G401.6 (cell line): ENCODE results near the gene COL6A2.
"Not testable (repeated sequence)": the region's sequence is repeated elsewhere in the genome, so short reads cannot be mapped to it uniquely, and the experiment has no call there.

Experiments used
- FAIRE-seq: peaks from 2 replicates; lab custom pipeline; 2012; peaks lifted over from hg19 to GRCh38; lab: Jason Lieb, UNC

Gene COL6A2

DNA sequence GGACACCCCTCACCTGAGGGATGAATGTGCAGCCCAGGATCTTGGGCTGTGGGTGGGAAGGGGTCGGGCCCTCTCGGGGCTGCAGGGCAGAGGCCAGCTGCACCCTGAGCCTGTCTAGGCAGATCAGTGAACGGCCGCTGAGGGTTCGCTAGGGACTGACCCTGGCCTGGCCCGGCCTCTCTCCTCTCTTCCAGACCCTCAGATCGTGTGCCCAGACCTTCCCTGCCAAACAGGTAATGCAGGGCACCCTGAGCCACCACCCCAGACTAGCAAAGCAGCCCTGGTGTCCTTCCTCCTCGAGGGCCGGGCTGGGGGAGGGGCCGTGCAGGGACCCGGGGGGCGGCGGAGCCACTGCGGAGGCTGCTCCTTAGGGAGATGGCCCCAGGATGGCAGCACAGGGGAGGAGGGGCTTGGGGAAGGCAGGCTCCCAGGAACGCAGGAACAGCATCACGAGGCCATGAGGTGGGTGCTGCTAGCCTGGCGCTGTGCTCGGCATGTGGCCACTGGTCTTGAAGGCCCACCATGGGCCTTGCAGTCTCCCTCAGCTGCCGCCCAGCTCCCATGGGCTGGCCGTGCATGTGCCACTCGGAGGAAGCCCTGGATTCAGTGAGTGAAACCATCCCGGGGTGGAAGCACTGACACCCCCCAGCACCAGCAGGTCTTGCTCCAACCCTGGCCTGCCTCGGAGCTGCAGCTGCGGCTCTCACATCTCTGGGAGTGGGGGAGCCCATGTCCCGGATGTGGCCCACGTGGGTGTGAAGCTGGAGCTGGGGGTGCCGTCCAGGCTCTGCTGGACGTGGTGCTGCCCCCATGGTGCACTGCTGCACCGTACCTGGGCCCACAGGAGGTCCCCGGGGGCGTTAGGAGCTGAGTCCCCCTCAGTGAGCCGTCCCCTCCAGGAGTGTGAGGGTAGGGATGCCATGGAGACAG, 28.7 kb downstream of the COL6A2 start:
- no peak for FAIRE-seq

DNA sequence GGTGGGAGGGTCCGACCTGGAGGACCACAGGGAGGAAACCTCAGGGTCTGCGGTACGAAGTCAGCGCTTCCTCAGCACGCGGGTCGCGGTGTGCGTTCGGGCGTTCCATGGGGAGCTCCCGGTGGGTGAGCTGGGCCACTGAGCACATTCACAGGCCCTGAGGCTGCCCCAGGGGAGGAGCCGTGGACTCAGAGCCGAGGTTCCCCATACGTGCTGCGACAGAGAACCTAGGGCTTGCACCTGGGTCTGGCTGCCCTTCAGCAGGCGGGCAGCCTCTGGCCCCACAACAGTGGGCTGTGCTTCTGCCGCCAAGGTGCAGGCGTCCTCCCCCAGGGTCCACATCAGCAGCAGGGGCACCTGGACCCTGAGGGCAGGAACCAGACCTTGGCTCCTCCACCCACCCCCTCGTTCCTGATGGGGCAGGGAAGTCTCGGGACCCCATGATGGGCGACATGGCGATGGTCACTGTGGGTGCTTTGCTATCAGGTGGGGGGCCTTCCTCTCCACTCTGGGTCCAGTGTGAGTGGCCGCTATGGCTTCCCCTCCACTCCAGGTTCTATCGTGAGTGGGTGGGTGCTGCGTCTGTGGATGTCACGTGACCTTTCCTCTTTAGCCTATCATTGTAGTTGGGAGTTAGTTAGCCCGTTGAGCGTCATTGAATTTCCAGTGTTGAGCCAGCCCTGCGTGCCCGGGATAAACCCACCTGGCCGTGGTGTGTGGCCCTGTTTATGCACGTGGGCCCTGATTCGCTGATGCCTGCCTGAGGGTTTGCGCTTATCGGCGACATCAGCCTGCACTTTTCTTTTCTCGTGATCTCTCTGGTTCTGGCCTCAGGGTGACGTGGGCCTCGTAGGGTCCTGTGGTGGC, 29.6 kb downstream of the COL6A2 start:
- FAIRE-seq: no peak

DNA sequence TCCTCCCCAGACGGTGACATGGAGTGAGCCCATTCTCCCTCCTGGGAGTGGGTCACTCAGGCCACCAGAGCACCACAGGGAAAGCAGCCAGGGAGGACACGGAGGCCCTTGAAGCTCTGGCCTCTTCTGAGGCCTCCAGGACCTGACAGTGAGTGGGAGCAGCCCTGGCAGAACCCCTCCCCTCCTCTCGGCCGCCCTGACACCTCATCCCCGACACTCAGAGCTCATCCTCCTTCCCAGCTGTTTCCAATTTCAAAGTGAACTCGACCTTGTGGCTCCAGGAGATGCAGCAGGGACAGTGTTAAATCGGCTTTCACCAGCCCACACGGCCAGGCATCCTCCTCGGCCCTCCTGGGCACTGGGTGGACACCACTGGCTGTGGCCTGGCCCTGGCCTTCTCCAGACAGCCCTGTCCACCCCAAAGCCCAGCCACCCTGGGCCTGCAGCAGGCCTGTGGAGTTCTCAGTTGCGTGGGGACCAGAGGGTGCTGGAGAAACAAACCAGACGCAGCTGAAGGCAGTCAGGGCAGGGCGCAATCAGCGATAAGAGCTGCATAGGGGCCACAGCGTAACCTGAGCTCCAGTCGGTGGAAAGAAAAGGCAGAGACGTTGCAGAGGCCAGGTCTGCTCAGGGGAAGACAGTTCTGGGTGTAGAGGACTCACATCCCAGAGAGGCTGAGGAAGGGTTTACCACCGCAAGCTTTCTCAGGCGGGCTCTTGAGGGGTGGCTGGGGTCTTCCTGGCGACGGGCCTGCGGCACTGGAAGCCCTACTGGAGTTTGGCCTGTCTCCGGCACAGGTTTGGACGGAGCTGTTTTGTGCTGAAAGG, 30.4 kb downstream of the COL6A2 start:
- no peak for FAIRE-seq

DNA sequence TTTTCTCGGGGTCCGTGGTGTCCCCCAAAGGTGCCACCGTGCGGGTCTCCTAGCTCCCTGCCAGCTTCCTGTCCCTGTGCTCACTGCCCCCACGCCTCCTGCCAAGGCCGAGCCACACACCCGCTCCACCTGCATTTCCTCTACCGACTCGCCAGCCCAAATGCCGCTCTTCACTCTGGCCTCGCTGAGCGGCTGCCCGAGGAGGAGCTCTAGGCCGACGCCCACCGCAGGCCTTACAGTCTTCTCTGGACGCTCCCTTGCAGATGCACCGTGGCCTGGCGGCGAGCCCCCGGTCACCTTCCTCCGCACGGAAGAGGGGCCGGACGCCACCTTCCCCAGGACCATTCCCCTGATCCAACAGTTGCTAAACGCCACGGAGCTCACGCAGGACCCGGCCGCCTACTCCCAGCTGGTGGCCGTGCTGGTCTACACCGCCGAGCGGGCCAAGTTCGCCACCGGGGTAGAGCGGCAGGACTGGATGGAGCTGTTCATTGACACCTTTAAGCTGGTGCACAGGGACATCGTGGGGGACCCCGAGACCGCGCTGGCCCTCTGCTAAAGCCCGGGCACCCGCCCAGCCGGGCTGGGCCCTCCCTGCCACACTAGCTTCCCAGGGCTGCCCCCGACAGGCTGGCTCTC, 31.1 kb downstream of the COL6A2 start:
- FAIRE-seq: no peak

DNA sequence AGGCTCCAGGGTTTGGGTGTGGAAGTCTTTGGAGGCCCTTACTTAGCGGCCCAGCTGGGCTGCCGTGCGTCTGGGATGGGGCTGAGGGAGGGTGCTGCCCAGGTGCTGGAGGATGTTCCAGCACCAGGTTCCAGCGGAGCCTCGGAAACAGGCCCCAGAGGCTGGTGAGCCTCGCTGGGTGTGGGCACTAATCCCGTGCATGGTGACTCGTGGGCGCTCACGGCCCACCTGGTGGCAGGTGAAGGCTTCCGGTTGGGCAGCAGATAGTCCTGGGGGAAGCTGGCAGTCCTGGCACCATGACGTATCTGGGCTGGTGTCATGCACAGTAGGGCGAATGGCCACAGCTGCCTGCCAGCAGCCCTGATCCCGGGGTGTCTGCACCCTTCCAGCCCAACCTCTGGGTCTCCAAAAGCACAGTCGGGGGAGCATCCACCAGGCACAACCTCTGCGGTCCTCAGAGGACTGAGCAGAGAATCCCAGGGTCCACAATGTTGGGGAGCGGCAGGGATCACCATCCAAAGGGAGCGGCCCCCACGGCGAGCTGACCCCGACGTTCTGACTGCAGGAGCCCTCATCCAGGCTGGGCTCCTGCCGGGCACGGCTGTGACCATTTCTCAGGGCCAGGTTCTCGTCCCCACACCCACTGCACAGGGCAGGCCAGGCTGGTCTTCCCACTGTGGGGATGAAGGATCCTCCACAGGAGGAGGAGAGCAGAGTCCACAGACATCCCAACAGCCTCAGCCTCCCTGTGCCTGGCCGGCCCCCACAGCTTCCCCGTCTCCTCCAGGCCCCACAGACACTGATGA, 32.1 kb downstream of the COL6A2 start:
- FAIRE-seq: no peak

DNA sequence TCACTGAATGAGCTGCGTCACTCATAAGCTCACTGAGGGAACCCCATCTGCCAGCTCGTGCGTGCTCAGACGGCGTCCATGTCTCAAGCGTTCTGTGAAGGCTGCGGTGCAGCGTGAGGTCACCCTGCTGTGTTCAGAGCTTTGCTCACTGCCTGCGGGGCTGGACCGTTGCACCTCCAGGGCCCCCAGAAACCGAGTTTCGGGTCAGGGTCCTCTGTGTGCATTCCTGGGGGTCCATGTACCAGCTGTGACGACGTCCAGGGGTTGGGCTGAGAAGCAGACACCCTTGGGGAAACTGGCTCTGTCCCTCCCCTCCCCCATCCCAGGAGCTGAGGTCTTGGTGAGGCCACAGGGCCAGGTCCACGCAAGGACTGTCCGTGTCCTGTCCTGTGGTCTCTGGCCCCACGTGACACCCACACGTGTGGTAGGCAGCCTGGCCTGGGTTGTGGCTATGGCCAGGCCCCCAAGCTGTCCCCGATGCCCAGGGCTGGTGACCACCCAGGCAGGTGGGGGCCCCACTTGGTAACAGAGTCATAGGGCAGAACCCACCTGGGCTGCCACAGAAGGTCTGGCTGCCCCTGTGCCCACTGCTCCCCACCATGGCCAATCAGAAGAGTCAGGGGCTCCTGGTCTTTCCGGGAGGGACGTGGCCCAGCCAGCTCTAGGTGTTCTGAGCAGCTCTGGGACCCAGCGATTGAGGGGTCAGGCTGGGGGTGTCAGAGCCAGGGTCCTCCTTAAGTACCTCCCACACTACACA, 33.1 kb downstream of the COL6A2 start:
- FAIRE-seq: no peak

DNA sequence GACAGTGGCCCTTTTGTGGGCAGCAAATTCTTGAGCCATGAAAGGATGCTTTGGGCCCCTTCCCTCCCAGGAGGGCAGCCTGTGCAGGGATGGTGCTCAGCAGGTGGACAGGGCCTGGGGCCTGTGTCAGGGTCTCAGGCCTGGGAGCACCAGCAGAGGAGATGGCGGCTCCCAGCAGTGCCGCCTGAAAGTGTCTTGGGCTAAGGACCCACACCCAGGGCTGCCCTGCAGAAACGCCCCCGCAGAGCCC, 33.6 kb downstream of the COL6A2 start:
- FAIRE-seq: no peak

DNA sequence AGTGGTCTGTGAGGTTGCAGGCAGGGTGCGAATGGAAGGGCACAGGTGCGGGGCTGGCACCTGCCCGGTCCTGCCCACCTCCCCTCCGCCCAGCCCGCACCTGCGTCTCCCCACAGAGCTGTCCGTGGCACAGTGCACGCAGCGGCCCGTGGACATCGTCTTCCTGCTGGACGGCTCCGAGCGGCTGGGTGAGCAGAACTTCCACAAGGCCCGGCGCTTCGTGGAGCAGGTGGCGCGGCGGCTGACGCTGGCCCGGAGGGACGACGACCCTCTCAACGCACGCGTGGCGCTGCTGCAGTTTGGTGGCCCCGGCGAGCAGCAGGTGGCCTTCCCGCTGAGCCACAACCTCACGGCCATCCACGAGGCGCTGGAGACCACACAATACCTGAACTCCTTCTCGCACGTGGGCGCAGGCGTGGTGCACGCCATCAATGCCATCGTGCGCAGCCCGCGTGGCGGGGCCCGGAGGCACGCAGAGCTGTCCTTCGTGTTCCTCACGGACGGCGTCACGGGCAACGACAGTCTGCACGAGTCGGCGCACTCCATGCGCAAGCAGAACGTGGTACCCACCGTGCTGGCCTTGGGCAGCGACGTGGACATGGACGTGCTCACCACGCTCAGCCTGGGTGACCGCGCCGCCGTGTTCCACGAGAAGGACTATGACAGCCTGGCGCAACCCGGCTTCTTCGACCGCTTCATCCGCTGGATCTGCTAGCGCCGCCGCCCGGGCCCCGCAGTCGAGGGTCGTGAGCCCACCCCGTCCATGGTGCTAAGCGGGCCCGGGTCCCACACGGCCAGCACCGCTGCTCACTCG, 34.1 kb downstream of the COL6A2 start:
- FAIRE-seq: no peak

DNA sequence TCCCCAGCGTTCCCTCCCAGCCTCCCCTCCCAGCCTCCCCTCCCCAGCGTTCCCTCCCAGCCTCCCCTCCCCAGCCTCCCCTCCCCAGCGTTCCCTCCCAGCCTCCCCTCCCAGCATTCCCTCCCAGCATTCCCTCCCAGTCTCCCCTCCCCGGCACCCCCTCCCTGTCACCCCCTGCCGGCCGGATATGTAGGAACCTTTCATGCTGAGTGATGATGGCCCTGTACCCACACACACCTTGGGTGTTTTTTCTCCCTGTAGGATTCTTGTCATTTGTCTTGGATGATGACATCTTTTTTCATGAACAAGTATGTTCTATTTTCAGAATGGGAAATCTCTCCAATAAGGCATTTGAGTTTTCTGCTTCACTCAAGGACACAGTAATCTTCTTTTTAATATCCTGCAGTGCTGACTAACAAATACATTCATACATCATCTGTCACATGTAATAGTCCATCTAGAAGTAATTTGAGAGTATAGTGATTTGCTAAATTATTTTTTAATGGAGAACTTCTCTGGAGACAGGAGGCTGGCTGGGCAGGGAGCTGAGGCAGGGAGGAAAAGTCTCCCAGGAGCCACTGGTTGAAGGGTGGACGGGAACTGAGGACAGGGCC, 38.0 kb downstream of the COL6A2 start:
- no peak for FAIRE-seq

DNA sequence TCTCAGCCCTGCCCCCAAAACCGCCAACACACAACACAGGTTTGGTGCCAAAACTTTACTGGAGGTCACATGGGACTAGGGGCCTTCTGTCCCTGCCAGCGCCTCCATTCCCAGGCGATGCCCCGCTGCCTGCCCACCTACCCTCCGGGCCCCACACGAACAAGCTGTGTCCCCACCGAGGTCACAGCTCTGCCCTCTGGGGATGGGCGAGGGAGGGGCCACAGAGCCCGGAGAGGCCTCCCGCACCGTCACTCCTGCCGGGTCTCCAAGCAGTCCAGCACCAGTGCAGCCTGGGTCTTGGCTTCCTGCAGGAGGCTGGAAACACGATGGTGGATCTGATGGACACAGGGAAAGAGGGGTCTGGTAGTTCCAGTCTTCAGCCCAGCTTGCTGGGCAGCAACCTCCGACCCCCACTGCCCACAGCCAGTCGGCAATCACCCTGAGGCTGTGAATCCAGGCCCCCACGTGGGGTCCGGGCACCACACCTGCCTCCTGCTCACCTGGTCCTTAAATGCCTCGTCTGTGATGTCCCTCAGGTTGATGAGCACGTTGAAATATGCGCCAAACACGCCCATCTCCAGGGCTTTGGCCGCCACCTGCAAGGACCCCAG, 38.9 kb downstream of the COL6A2 start:
- FAIRE-seq: no peak

DNA sequence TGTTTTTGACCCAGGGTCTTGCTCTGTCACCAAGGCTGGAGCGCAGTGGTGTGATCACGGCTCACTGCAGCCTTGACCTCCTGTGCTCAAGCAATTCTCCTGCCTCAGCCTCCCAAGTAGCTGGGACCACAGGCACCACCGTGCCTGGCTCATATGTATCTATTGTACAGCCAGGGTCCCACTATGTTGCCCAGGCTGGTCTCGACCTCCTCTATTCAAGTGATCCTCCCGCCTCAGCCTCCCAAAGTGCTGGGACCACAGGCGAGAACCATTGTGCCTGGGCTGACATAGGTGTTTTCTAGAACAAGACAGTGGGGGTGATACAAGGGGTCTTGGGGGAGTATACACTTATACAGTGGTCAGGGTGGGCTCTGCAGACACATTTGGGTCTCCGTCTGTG, 40.0 kb downstream of the COL6A2 start:
- no peak for FAIRE-seq

DNA sequence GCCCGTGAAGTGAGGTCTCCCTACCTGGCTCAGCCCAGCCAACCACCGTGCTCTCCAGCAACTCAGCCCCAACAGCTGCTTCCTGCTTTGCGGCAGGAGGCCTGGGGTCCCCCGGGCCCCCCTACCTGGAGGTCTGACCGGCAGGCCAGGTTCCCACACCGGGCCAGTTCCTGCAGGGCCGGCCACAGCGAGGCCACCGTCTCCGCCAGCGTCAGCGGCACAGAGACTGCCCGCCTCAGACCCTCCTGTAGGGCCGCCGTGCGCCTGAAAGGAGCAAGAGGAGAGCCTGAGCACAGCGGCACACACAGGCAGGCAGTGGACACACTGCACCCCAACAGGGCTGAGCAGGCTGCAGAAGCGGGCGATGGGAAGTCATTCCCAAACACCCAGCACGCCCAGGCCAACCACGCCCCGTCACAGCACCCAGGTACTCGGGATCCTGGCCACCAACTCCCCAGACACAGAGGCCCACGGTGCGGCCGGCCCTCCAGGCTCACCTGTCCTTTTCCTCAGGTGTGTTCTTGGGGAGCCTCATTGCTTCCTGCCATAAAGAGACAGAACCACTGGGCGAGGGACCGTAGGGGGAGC, 40.6 kb downstream of the COL6A2 start:
- no peak for FAIRE-seq

DNA sequence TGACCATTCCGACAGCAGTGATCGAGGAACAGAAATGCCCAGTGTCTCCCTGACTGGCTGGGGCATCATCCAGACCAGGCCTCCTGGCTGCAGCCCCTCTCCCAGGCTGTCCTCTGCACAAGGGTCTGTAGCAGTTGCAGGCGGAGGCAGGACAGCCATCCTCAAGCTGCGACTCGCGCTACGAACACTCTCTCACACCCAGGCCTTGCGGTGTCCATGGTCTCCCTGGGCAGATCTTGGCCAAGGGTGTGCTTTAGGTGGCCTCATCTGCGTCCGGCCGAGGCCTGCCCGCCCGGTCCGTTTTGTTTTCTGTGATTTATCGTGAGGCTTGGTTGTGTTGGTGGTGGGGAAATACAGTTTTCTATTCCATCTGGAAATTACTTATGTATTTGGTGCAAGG, 41.8 kb downstream of the COL6A2 start:
- no peak for FAIRE-seq

DNA sequence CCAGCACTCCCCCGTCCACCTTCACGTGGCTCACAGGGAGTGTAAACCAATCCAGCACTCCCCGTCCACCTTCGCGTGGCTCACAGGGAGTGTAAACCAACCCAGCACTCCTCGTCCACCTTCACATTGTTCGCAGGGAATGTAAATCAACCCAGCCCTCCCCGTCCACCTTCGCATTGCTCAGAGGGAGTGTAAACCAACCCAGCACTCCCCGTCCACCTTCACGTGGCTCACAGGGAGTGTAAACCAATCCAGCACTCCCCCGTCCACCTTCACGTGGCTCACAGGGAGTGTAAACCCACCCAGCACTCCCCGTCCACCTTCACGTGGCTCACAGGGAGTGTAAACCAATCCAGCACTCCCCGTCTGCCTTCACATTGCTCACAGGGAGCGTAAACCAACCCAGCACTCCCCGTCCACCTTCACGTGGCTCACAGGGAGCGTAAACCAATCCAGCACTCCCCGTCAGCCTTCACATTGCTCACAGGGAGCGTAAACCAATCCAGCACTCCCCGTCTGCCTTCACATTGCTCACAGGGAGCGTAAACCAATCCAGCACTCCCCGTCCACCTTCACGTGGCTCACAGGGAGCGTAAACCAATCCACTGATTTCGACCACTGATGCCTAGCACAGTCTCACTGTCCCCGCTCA, 42.6 kb downstream of the COL6A2 start:
- not testable (repeated sequence) for FAIRE-seq

DNA sequence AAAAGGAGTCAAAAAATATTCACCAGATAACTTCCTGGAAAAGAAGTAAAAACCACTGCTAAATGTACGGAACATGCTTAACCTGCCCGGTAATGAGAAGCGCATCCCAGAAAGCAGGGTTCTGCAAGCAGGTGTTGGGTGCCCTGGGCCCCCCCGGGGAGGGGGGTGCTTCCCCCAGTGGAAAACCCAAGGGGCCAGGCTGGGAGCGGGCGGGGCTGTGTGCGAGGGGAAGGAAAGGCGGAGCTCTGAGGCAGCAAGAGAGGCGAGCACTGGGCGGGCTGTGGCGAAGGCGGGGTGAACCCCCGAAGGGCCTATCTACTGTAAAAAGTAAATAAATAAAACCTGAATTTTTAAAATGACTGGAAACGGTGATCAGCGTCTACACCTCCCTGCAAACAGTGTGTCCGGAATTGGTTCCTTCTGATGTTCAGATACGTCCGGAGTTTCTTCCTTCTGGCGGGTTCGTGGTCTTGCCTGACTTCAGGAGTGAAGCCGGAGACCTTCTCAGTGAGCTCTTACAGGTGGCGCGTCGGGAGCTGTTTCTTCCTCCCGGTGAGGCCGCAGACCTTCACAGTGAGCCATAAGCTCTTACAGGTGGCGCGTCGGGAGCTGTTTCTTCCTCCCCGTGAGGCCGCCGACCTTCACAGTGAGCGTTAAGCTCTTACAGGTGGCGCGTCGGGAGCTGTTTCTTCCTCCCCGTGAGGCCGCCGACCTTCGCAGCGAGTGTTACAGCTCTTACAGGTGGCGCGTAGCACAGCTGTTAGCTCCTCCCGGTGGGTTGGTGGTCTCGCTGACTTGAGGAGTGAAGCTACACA, 44.1 kb downstream of the COL6A2 start:
- FAIRE-seq: no peak

DNA sequence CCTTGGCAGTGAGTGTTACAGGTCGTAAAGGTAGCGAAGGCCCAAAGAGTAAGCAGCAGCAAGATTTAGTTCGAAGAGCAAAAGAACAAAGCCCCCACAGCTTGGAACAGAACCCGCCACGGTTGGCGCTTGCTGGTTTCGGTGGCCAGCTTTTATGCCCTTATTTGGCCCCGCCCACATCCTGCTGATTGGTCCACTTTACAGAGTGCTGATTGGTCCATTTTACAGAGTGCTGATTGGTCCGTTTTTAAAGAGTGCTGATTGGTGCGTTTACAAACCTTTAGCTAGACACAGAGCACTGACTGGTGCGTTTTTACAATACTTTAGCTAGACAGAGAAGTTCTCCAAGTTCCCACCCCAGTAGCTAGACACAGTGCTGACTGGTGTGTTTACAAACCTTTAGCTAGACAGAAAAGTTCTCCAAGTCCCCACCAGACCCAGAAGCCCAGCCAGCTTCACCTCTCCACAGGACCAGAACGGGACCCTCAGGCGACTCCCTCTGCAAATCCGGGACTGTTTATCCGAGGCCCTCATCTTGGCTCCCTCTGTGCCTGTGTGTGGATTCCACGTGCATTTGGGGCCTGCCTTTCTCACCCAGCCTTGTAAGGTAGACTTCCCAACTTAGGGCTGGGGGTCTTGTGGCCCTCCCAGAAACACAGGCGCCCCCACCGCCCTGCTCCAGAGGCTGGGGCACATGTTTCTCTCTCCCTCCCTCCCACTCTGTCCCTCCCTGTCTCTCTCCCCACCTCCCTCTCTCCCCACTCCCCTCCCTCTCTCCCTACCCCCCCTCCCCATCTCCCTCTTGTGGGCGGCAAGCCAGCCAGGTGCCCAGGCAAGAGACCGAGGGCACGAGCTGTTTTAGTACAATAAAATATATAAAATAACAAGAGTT, 44.9 kb downstream of the COL6A2 start:
- no peak for FAIRE-seq
